HFF-Myc (cell line): Measurements from ENCODE around the gene RNF151.
"Not testable (repeated sequence)": the region's sequence is repeated elsewhere in the genome, so short reads cannot be mapped to it uniquely, and the experiment has no call there.

ENCODE experiments used
- DNase-seq: peaks from one replicate; pipeline ENCODE4 v3.0.0-alpha.2; 2011; ENCODE audit warnings: low read depth; ENCODE audit errors: extremely low read depth
- H3K4me3 ChIP-seq: replicated peaks from 2 replicates; pipeline ENCODE4 v1.5.1; 2011; ENCODE audit warnings: low read depth, mild to moderate bottlenecking, control low read depth, low read length
- CTCF ChIP-seq: IDR thresholded peaks from 2 replicates; pipeline ENCODE4 v1.5.1; 2012; ENCODE audit warnings: mild to moderate bottlenecking, low read depth, low read length, control low read depth; ENCODE audit errors: missing control alignments

Gene RNF151

GRCh38 chr16:1966460-1966859 is at the start of gene RNF151:
TSS of gene RNF151 (plus strand) at chr16:1966856. CDS start at chr16:1966882, 26 bp downstream.
- H3K4me3 ChIP-seq = peak within 1 kb of the TSS; percentile 86
- DNase-seq = no peak
- TF ChIP-seq CTCF = no peak

GRCh38 chr16:1917056-1917664 is 49.5 kb upstream of the RNF151 start:
- DNase-seq = no peak

GRCh38 chr16:1917665-1918350 is 48.8 kb upstream of the RNF151 start:
- no peak for DNase-seq
- peak overlapping the region; percentile 35 for H3K4me3 ChIP-seq
- no peak for TF ChIP-seq CTCF

More at GRCh38 chr16:1917056-1917664, 49.5 kb upstream of the RNF151 start:
- no peak for TF ChIP-seq CTCF
- peak overlapping the region; percentile 35 for H3K4me3 ChIP-seq

- no peak for DNase-seq
- H3K4me3 ChIP-seq = peak within 1 kb of the TSS; percentile 35
Observed at GRCh38 chr16:1918351-1919326, 48.0 kb upstream of the RNF151 start, which contains the start of gene HS3ST6. TSS of gene HS3ST6 (minus strand) at chr16:1918415. CDS start at chr16:1918323, 92 bp downstream.

GRCh38 chr16:1919327-1919998 is 47.2 kb upstream of the RNF151 start:
- no peak for DNase-seq
- H3K4me3 ChIP-seq = no peak overlapping the region

More at GRCh38 chr16:1918351-1919326, 48.0 kb upstream of the RNF151 start, which contains the start of gene HS3ST6:
- no peak for TF ChIP-seq CTCF

GRCh38 chr16:1920122-1920521 is 46.5 kb upstream of the RNF151 start:
- not testable (repeated sequence) for H3K4me3 ChIP-seq, DNase-seq

More at GRCh38 chr16:1919327-1919998, 47.2 kb upstream of the RNF151 start:
- TF ChIP-seq CTCF = no peak
